ENCODE results near the gene TMEM106B.

TMEM106B gene

DNA sequence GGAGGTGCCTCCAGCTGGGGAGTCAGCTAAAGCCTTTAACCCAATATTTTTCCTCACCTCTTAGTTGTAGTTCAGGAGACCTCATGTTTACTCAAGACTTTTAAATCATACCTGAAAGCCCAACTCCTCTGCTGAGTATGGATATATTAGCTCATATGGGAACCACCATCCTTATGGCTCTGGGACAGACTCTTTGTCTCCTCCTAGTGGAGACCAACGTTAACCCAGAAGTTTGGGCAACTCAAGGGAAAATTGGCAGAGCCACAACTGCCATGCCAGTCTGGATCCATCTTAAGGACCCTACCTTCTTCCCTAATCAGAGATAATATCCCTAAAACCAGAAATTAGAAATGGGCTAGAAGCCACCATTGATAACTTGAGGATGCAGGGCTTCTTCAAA lies 80.8 kb downstream of the TMEM106B start:
- TF ChIP-seq POLR2AphosphoS5 (IDR thresholded peaks at IDR 0.05; ENCODE audit: low read depth, low read length) (no peak), FOXP2 (optimal IDR thresholded peaks at IDR 0.05; ENCODE audit: borderline replicate concordance, extremely low read depth, extremely low read length, insufficient read depth) (no peak), REST (IDR thresholded peaks at IDR 0.05; ENCODE audit: insufficient read depth in 1 of 2, low read depth in 2 of 2, low read length in 2 of 2) (no peak), TAF1 (IDR thresholded peaks at IDR 0.05; ENCODE audit: borderline replicate concordance, insufficient read depth, low read length) (no peak), SIN3A (IDR thresholded peaks at IDR 0.05; ENCODE audit: borderline replicate concordance, insufficient read depth, low read length) (no peak)

All from PFSK-1 (cell line).